ENCODE results near the gene TIMP3. TPM values are rescaled to one million over a fixed set of nuclear protein-coding genes. Genes with fewer than 3 reads are reported as not detected.
"Not testable (repeated sequence)": the region's sequence is repeated elsewhere in the genome, so short reads cannot be mapped to it uniquely, and the experiment has no call there.

The TIMP3 gene
- total RNA-seq, 1 experiment from 2014 or later = 14.1 TPM

DNA sequence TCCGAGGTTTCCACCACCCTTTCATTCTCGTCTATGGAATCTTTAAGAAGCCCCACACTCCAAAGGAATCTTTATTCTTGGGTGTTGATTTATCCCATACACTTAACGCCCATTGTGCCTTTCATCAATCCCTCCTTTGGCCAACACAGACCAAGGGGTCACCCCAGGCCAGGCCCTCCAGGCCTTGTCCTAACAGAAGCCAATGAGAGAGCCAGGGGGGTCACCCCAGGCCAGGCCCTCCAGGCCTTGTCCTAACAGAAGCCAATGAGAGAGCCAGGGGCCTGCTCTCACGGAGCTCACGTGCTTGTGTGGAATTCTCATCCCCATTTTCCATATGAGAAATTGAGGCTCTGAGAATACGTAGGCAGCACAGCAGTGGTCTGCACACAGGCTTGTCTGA, 47.9 kb upstream of the TIMP3 start:
- intact Hi-C loops (cut with micrococcal nuclease; ENCODE audit: unreplicated experiment) = no loop called here
- POLR2A ChIA-PET (ENCODE audit: low non-redundant PET) = no interaction called here

DNA sequence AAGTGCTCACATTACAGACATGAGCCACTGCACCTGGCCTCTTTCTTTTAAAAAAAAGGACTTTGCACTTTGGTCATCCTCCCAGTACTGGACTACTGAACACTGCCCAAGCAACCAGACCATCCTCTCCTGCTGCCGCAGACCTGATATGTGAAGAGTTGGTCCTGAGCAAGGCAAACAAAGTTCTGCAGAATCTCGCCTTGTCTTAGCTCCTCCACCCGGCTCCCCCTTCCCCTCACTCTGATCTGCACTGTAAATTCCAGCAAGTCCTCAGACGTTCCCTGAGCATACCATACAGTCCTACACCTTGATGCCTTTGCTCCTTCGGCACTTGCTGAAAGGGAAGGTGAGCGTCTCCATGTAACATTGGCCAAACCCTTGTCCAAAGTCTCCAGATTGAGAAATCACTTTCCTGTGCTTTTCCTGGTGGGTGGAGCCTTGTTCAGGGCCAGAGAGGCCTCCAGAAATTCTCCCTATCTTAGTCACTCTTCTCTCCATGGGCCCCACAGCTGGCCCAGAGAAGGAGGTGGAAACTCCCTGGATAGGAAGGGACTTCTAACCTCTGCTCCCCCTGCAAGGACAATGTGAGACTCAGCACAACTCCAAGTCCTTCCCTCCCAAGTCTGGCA, 47.0 kb upstream of the TIMP3 start:
- no peak overlapping the region for H3K4me3 ChIP-seq (ENCODE audit: low read depth, low read length, poor library complexity, severe bottlenecking)
- BruUV-seq (replicated peaks) = no TSS peak
- ChIA-PET CTCF (no interaction called here), POLR2A (ENCODE audit: low non-redundant PET) (no interaction called here)
- no peaks in the 10 kb centered on the region for H3K36me3 ChIP-seq (ENCODE audit: insufficient read depth, low read length, poor library complexity, severe bottlenecking)
- no peak for DNase-seq (ENCODE audit: low spot score)
- intact Hi-C loops (cut with micrococcal nuclease; ENCODE audit: unreplicated experiment) = no loop called here
- no peaks in the 10 kb centered on the region for H3K27me3 ChIP-seq (replicated peaks; ENCODE audit: insufficient read depth, low read depth, low read length, poor library complexity)
- no peaks in the 10 kb centered on the region for H3K4me1 ChIP-seq (ENCODE audit: insufficient read depth, low read length, poor library complexity, severe bottlenecking)
- H3K9me3 ChIP-seq (ENCODE audit: low read depth, low read length, poor library complexity, severe bottlenecking) = no peaks in the 10 kb centered on the region
- no peak for TF ChIP-seq EZH2 (IDR thresholded peaks at IDR 0.05; ENCODE audit: borderline replicate concordance, low read depth, low read length, poor library complexity, severe bottlenecking)
- TF ChIP-seq, protein P1, sequence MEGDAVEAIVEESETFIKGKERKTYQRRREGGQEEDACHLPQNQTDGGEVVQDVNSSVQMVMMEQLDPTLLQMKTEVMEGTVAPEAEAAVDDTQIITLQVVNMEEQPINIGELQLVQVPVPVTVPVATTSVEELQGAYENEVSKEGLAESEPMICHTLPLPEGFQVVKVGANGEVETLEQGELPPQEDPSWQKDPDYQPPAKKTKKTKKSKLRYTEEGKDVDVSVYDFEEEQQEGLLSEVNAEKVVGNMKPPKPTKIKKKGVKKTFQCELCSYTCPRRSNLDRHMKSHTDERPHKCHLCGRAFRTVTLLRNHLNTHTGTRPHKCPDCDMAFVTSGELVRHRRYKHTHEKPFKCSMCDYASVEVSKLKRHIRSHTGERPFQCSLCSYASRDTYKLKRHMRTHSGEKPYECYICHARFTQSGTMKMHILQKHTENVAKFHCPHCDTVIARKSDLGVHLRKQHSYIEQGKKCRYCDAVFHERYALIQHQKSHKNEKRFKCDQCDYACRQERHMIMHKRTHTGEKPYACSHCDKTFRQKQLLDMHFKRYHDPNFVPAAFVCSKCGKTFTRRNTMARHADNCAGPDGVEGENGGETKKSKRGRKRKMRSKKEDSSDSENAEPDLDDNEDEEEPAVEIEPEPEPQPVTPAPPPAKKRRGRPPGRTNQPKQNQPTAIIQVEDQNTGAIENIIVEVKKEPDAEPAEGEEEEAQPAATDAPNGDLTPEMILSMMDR (conservative IDR thresholded peaks at IDR 0.05; ENCODE audit: low read depth, low read length) = no peak
- H3K27ac ChIP-seq (ENCODE audit: low read depth, low read length, poor library complexity, severe bottlenecking) = no peak overlapping the region

More for the DNA sequence above, 47.9 kb upstream of the TIMP3 start:
- Histone ChIP-seq H3K4me1 (ENCODE audit: insufficient read depth, low read length, poor library complexity, severe bottlenecking) (no peaks in the 10 kb centered on the region), H3K36me3 (ENCODE audit: insufficient read depth, low read length, poor library complexity, severe bottlenecking) (no peaks in the 10 kb centered on the region), H3K4me3 (ENCODE audit: low read depth, low read length, poor library complexity, severe bottlenecking) (no peak overlapping the region), H3K9me3 (ENCODE audit: low read depth, low read length, poor library complexity, severe bottlenecking) (no peaks in the 10 kb centered on the region), H3K27ac (ENCODE audit: low read depth, low read length, poor library complexity, severe bottlenecking) (no peak overlapping the region), H3K27me3 (replicated peaks; ENCODE audit: insufficient read depth, low read depth, low read length, poor library complexity) (no peaks in the 10 kb centered on the region)
- no peak for TF ChIP-seq EZH2 (IDR thresholded peaks at IDR 0.05; ENCODE audit: borderline replicate concordance, low read depth, low read length, poor library complexity, severe bottlenecking)
- TF ChIP-seq, protein P1 (conservative IDR thresholded peaks at IDR 0.05; ENCODE audit: low read depth, low read length) = no peak
- DNase-seq (ENCODE audit: low spot score) = no peak
- CTCF ChIA-PET = no interaction called here
- BruUV-seq (replicated peaks) = no TSS peak

DNA sequence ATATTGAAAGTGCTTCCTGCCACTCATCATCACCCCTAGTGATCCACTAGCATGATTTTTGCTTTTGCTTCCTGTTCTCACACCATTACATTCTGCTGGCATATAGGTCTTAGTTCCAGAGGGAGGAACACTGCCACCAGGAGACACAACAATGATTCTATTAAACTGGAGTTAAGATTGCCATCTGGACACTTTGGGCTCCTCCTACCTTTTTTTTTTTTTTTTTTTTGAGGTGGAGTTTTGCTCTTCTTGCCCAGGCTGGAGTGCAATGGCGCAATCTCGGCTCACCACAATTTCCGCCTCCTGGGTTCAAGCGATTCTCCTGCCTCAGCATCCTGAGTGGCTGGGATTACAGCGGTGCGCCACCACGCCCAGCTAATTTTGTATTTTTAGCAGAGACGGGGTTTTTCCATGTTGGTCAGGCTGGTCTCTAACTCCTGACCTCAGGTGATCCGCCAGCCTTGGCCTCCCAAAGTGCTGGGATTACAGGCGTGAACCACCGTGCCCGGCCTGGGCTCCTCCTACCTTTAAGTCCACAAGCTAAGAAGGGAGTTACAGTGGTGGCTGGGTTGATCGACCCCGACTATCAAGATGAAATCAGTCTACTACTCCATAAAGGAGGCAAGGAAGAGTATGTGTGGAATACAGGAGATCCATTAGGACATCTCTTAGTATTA, 44.3 kb upstream of the TIMP3 start:
- H3K27me3 ChIP-seq (replicated peaks; ENCODE audit: insufficient read depth, low read depth, low read length, poor library complexity); DNase-seq (ENCODE audit: low spot score); H3K36me3 ChIP-seq (ENCODE audit: insufficient read depth, low read length, poor library complexity, severe bottlenecking); H3K27ac ChIP-seq (ENCODE audit: low read depth, low read length, poor library complexity, severe bottlenecking); H3K4me3 ChIP-seq (ENCODE audit: low read depth, low read length, poor library complexity, severe bottlenecking); POLR2A ChIA-PET (ENCODE audit: low non-redundant PET); H3K4me1 ChIP-seq (ENCODE audit: insufficient read depth, low read length, poor library complexity, severe bottlenecking); H3K9me3 ChIP-seq (ENCODE audit: low read depth, low read length, poor library complexity, severe bottlenecking); intact Hi-C loops (cut with micrococcal nuclease; ENCODE audit: unreplicated experiment); CTCF ChIA-PET; BruUV-seq (replicated peaks): not testable (repeated sequence)

All from A673 (cell line).